PFSK-1 (cell line): ENCODE data around the gene SLAMF9.

Experiments
- FOXP2 ChIP-seq: optimal IDR thresholded peaks from 2 replicates; pipeline ENCODE3; 2011; ENCODE audit warnings: borderline replicate concordance, control low read depth, inconsistent platforms; ENCODE audit not compliant: insufficient read depth; ENCODE audit errors: extremely low read length, extremely low read depth
- POLR2AphosphoS5 ChIP-seq: IDR thresholded peaks from 2 replicates; pipeline ENCODE4 v1.6.1; 2012; ENCODE audit warnings: low read depth, mild to moderate bottlenecking, control low read depth, low read length, moderate library complexity
- SIN3A ChIP-seq: IDR thresholded peaks from 2 replicates; pipeline ENCODE4 v1.6.1; 2012; ENCODE audit warnings: mild to moderate bottlenecking, low read length, moderate library complexity, borderline replicate concordance; ENCODE audit not compliant: insufficient read depth
- TAF1 ChIP-seq: IDR thresholded peaks from 2 replicates; pipeline ENCODE4 v1.6.1; 2012; ENCODE audit warnings: low read length, control low read depth, borderline replicate concordance; ENCODE audit not compliant: insufficient read depth
- TF ChIP-seq, protein P1 (sequence below), 2 experiments: IDR thresholded peaks; 2 replicates each; pipeline versions ENCODE4 v1.6.1 to v1.8.0; 2011 to 2012; ENCODE audit warnings: low read depth in 2 of 2, low read length in 2 of 2, control low read depth in 1 of 2, inconsistent platforms in 1 of 2, mild to moderate bottlenecking in 1 of 2, moderate library complexity in 1 of 2; ENCODE audit not compliant: insufficient read depth in 1 of 2

SLAMF9 gene

DNA sequence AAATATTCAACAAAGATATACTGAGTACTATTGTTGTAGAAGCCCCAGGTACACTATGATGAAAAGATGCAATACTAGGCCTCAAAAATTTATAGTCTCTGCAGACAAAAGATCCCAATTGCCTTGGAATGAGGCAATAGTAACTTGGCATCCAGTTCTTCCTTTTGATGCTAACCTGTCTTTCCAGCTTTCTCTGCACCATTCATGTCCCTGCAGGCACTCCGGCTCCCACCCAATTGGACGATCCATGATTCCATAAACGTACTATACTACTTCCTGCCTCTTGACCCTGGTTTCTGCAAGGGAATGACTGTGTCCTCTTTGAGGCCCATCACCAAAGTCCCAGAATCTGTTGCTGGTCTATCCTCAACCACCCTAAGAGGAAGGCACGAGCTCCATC lies 20.7 kb downstream of the SLAMF9 start:
- no peak for TF ChIP-seq POLR2AphosphoS5
- TF ChIP-seq TAF1: no peak
- TF ChIP-seq FOXP2: no peak
- TF ChIP-seq SIN3A: no peak
- TF ChIP-seq, protein P1, sequence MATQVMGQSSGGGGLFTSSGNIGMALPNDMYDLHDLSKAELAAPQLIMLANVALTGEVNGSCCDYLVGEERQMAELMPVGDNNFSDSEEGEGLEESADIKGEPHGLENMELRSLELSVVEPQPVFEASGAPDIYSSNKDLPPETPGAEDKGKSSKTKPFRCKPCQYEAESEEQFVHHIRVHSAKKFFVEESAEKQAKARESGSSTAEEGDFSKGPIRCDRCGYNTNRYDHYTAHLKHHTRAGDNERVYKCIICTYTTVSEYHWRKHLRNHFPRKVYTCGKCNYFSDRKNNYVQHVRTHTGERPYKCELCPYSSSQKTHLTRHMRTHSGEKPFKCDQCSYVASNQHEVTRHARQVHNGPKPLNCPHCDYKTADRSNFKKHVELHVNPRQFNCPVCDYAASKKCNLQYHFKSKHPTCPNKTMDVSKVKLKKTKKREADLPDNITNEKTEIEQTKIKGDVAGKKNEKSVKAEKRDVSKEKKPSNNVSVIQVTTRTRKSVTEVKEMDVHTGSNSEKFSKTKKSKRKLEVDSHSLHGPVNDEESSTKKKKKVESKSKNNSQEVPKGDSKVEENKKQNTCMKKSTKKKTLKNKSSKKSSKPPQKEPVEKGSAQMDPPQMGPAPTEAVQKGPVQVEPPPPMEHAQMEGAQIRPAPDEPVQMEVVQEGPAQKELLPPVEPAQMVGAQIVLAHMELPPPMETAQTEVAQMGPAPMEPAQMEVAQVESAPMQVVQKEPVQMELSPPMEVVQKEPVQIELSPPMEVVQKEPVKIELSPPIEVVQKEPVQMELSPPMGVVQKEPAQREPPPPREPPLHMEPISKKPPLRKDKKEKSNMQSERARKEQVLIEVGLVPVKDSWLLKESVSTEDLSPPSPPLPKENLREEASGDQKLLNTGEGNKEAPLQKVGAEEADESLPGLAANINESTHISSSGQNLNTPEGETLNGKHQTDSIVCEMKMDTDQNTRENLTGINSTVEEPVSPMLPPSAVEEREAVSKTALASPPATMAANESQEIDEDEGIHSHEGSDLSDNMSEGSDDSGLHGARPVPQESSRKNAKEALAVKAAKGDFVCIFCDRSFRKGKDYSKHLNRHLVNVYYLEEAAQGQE (IDR thresholded peaks at IDR 0.05; ENCODE audit: insufficient read depth in 1 of 2, low read depth in 2 of 2, low read length in 2 of 2): no peak

DNA sequence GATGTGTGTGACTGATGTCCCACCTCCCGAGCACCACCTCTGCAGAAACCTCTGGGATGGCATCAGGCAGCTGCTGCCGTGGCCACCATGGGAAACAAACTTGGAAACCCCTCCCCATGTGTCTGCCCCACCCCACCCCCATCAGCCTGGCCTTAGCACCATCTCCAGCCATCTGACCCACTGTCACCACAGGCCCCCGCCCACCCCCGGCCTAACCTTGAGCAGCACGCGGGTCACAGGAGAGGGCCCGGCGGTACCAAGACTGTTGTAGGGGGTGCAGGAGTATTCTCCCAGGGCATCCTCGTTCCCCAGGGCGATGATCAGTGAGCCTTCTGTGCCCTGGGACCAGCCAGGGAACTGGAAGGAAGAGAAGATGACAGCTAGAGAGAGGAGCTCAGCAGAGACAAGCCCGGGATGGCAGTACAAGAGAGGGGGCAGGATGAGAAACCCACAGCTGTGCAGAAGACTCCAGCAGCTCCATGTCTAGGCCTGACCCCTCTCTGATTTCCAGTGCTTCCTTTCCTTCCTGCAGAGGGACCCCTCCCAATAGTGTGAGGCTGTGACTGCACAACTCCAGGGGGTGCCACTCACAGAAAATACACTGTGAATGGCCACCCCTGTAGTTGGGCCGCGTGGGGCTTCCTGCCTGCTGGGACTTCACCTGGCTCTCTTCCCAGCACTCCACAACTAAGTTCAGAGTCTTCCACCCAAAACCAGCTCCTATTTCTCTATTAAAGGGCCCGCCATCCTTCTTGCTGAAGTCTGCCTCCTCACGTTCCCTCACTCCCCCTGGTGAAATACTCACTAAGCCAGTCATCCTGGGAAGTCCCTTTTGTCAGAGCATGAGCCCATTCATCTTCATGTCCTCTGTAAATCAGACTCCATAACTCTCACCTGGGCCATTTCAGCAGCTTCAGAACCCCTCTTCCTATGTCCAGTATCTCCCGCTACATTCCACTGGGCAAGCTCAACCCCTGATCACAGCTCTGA lies 21.4 kb downstream of the SLAMF9 start:
- TF ChIP-seq SIN3A: no peak

GRCh38 chr1:159931795-159932173 lies 22.3 kb downstream of the SLAMF9 start:
- no peak for TF ChIP-seq FOXP2
- no peak for TF ChIP-seq SIN3A
- TF ChIP-seq TAF1: no peak
- TF ChIP-seq, protein P1 (IDR thresholded peaks at IDR 0.05; ENCODE audit: insufficient read depth in 1 of 2, low read depth in 2 of 2, low read length in 2 of 2): no peak
- TF ChIP-seq POLR2AphosphoS5: no peak

- TF ChIP-seq TAF1: no peak
- TF ChIP-seq POLR2AphosphoS5: no peak
- TF ChIP-seq, protein P1 (IDR thresholded peaks at IDR 0.05; ENCODE audit: insufficient read depth in 1 of 2, low read depth in 2 of 2, low read length in 2 of 2): no peak
- no peak for TF ChIP-seq SIN3A
- no peak for TF ChIP-seq FOXP2
These were observed 22.8 kb downstream of the SLAMF9 start for GRCh38 chr1:159931101-159931794.

GRCh38 chr1:159930634-159931033 lies 23.4 kb downstream of the SLAMF9 start:
- TF ChIP-seq TAF1: no peak
- TF ChIP-seq POLR2AphosphoS5: no peak
- TF ChIP-seq SIN3A: no peak
- TF ChIP-seq FOXP2: no peak
- TF ChIP-seq, protein P1 (IDR thresholded peaks at IDR 0.05; ENCODE audit: insufficient read depth in 1 of 2, low read depth in 2 of 2, low read length in 2 of 2): no peak
